ENCODE data around the gene FREM1. TPM values are rescaled to one million over a fixed set of nuclear protein-coding genes. Genes with fewer than 3 reads are reported as not detected.

The FREM1 gene
- total RNA-seq, 4 donors from 2014 or later: 0.53 to 2.8 (median 1.5) TPM

DNA sequence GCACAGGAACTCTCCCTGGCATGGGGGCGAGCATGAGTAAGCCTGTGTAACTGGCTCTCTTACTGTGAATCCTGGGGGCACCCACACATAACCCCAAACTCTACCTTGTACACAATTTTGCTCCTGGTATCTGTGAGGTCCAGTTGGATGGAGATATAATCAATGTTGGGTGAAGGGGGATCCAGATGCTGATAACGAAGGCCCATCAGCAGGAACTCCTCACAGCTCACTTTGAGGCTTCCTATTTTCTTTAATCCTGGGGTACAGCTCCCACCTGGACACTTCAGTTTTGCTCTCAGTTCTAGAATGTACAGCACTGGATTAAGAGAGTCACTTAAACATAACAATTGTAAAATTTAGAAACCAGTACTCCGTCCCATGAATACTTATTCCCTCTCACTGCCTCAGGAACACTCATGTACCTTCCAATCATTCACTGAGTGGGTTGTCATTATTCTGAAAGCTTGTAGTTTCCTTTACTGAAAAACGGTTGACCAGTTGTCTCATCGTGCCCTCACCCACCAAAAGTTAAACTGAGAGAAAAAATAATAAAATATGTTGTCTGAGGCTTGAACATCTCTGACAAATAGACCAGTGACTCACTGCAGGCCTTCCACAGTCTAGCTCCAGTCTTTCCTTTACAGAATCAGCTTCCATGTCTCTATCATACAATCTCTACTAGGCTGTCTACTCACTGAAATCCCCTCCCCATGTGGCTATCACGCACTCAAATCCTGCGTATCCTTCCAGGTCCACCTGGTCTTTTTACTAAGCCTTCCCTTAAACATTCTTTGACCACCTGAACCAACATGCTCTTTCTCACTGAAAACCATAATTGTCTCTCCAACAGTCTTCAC, 52.6 kb downstream of the FREM1 start:
- intact Hi-C loops (cut with DNase I; ENCODE audit: low total_unique reads): no loop called here
- 89% methylated on average over 7 of the region's 7 CpGs for WGBS, 2 donors
- DNase-seq (ENCODE audit: low spot score in 2 of 2): no peak
- TF ChIP-seq POLR2A (IDR thresholded peaks at IDR 0.05): no peak
- TF ChIP-seq, protein P1, sequence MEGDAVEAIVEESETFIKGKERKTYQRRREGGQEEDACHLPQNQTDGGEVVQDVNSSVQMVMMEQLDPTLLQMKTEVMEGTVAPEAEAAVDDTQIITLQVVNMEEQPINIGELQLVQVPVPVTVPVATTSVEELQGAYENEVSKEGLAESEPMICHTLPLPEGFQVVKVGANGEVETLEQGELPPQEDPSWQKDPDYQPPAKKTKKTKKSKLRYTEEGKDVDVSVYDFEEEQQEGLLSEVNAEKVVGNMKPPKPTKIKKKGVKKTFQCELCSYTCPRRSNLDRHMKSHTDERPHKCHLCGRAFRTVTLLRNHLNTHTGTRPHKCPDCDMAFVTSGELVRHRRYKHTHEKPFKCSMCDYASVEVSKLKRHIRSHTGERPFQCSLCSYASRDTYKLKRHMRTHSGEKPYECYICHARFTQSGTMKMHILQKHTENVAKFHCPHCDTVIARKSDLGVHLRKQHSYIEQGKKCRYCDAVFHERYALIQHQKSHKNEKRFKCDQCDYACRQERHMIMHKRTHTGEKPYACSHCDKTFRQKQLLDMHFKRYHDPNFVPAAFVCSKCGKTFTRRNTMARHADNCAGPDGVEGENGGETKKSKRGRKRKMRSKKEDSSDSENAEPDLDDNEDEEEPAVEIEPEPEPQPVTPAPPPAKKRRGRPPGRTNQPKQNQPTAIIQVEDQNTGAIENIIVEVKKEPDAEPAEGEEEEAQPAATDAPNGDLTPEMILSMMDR (IDR thresholded peaks at IDR 0.05): no peak
- no peak overlapping the region for H3K4me3 ChIP-seq (ENCODE audit: low read depth, poor library complexity, severe bottlenecking)

DNA sequence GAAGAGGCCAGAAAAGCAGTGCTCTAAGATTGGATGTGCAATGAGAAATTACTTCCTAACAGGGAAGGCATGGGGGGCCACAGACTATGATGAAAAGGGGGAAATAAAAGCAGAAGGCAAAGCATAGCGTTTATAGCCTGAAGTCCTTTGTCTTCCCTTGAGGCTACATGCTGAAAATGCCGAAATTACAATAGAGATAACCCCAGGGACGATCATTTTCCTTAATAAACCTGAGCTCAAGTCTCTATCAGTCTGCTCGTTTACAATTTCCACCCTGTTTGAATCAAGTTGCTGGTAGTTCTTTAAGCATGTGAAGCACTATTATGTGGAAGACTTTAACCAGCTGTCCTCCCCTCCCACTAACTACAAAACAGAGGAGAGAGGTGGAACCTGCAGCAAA, 60.4 kb downstream of the FREM1 start:
- no peak for TF ChIP-seq POLR2A (IDR thresholded peaks at IDR 0.05)
- TF ChIP-seq, protein P1 (IDR thresholded peaks at IDR 0.05): no peak
- intact Hi-C loops (cut with DNase I; ENCODE audit: low total_unique reads): no loop called here
- 68% methylated on average over 4 of the region's 4 CpGs for whole genome bisulfite sequencing, 2 donors
- H3K4me3 ChIP-seq (ENCODE audit: low read depth, poor library complexity, severe bottlenecking): no peak overlapping the region
- no peak for DNase-seq (ENCODE audit: low spot score in 2 of 2)

DNA sequence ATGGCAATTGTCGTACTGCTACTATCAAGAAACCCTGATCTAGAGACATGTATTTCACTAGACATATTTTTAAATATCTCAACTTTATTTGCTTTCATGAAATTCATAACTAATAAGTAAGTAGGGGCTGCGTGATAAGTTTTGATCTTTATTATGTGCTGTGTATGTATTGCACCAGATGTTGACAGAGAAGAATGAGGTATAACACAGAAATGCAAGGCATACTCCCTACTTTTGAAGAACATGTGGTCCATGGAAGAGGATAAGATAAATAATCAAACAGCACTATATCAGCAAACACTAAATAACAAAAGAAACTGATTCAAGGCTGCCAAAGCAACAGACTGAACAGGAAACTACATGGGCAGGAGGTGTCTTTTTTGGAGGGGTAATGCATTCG, 60.9 kb downstream of the FREM1 start:
- H3K4me3 ChIP-seq (ENCODE audit: low read depth, poor library complexity, severe bottlenecking): no peak overlapping the region
- intact Hi-C loops (cut with DNase I; ENCODE audit: low total_unique reads): no loop called here
- no peak for DNase-seq (ENCODE audit: low spot score in 2 of 2)
- 85 to 90% methylated on average over 3 of the region's 3 CpGs for WGBS, 2 donors
- TF ChIP-seq POLR2A (IDR thresholded peaks at IDR 0.05): no peak
- TF ChIP-seq, protein P1 (IDR thresholded peaks at IDR 0.05): no peak

DNA sequence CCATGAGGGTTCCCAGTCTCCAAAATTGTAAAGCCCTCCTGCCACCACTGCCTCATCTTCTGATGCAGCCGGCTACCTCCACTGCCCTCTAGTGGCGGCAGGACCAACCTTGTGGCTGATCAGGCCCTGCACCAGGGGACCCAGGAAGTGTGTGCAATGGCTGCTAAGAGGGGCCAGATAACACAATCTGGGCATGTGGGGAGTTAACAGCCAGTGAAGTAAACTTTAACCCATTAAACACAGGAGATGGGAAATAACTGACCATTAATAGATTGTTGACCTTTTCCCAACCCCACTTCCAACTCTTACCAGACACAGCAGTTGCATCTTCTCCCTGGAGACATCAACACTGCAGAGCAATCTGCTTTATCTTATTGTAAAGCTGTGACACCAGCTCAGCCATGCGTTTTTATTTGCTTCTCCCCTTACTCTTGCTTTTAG, 63.3 kb downstream of the FREM1 start:
- intact Hi-C loops (cut with DNase I; ENCODE audit: low total_unique reads): no loop called here
- no peak for TF ChIP-seq POLR2A (IDR thresholded peaks at IDR 0.05)
- TF ChIP-seq, protein P1 (IDR thresholded peaks at IDR 0.05): no peak
- 35 to 44% methylated on average over 3 of the region's 3 CpGs for WGBS, 2 donors

DNA sequence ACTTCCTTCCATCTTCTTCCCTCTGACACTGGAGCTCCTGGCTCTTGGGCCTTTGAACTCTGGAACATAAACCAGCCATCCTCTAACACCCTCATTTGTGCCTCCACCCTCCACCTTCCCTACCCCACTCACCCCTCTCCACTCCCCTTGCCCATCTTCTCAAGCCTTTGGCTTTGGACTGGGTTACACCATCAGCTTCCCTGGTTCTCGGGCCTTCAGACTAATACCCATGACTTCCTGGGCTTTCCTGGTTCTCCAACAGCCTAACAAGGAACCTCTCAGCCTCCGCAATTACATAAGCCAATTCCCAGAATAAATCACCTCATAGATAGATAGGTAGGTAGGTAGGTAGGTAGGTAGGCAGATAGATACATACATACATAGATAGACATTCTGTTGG, 67.1 kb downstream of the FREM1 start:
- WGBS, 2 donors: 93% methylated on average over 2 of the region's 2 CpGs
- no peak overlapping the region for H3K4me3 ChIP-seq (ENCODE audit: low read depth, poor library complexity, severe bottlenecking)
- no peak for DNase-seq (ENCODE audit: low spot score in 2 of 2)
- intact Hi-C loops (cut with DNase I; ENCODE audit: low total_unique reads): no loop called here
- TF ChIP-seq POLR2A (IDR thresholded peaks at IDR 0.05): no peak
- TF ChIP-seq, protein P1 (IDR thresholded peaks at IDR 0.05): no peak

More for the DNA sequence above, 63.3 kb downstream of the FREM1 start:
- no peak overlapping the region for H3K4me3 ChIP-seq (ENCODE audit: low read depth, poor library complexity, severe bottlenecking)
- DNase-seq (ENCODE audit: low spot score in 2 of 2): no peak
